H1 (cell line): Measurements from ENCODE around the gene FSCN2.

Experiments
- KDM1A ChIP-seq: fragments of 200-600, 300-600 bp; sonication (generic); IDR thresholded peaks from 2 replicates; pipeline ENCODE4 v1.7.1; 2016; ENCODE audit warnings: mild to moderate bottlenecking, low read length, borderline replicate concordance
- RBBP5 ChIP-seq: IDR thresholded peaks from 2 replicates; pipeline ENCODE4 v1.7.1; 2012; ENCODE audit warnings: low read depth, mild to moderate bottlenecking, inconsistent platforms, low read length, moderate library complexity, borderline replicate concordance

DNA sequence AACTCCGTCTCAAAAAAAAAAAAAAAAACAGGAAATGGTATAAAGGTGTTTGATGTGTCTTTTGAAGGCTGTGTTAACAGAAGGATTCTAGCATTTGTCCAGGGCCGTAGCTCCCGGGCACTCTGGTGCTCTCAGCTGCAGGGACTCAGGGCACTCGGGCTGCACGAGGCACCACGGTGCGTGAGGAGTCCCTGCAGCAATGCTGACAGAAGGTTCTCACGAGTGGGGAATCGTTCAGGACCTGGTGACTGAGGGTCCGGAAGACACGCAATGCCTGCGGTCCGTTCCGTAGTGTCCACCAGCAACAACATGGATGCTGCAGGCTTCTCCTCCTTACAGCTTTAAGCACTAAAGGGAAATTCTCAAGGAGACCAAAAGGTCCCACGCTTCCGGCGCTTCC lies 36.6 kb downstream of the FSCN2 start:
- TF ChIP-seq KDM1A (no peak), RBBP5 (no peak)
